LHCN-M2 (cell line): ENCODE results near the gene PLD1. TPM values are rescaled to one million over a fixed set of nuclear protein-coding genes. Genes with fewer than 3 reads are reported as not detected.
"Not testable (repeated sequence)": the region's sequence is repeated elsewhere in the genome, so short reads cannot be mapped to it uniquely, and the experiment has no call there.

Experiments used
- DNase-seq: peaks from one replicate; pipeline ENCODE4 v3.0.0-alpha.2; 2012; ENCODE audit warnings: low read depth
- total RNA-seq: library from RNA; depleted of rRNA; stranded (reverse); fragments of >200 nt; gene quantifications from 2 replicates; pipeline ENCODE4 v1.2.3, GENCODE V29; 2014

PLD1 gene
- total RNA-seq, 1 experiment from 2014 or later = 1.1 TPM

GRCh38 chr3:171703144-171703543 lies 107.1 kb downstream of the PLD1 start:
- DNase-seq = no peak

- DNase-seq = no peak
Observed at GRCh38 chr3:171700653-171701052, 109.6 kb downstream of the PLD1 start.

GRCh38 chr3:171700157-171700556 lies 110.1 kb downstream of the PLD1 start:
- no peak for DNase-seq

GRCh38 chr3:171699601-171700000 lies 110.7 kb downstream of the PLD1 start:
- DNase-seq = no peak

- no peak for DNase-seq
Observed at GRCh38 chr3:171696805-171697204, 113.5 kb downstream of the PLD1 start.

GRCh38 chr3:171695426-171695825 lies 114.9 kb downstream of the PLD1 start:
- no peak for DNase-seq

- no peak for DNase-seq
Observed at GRCh38 chr3:171694888-171695287, 115.4 kb downstream of the PLD1 start.

GRCh38 chr3:171692551-171692950 lies 117.7 kb downstream of the PLD1 start:
- DNase-seq = not testable (repeated sequence)

- no peak for DNase-seq
Observed at GRCh38 chr3:171691485-171691884, 118.8 kb downstream of the PLD1 start.

- no peak for DNase-seq
Observed at GRCh38 chr3:171690281-171690680, 120.0 kb downstream of the PLD1 start.

GRCh38 chr3:171688593-171688992 lies 121.7 kb downstream of the PLD1 start:
- DNase-seq = no peak

- no peak for DNase-seq
Observed at GRCh38 chr3:171688002-171688401, 122.3 kb downstream of the PLD1 start.

- DNase-seq = no peak
Observed at GRCh38 chr3:171687581-171687980, 122.7 kb downstream of the PLD1 start.

GRCh38 chr3:171687064-171687463 lies 123.2 kb downstream of the PLD1 start:
- DNase-seq = no peak

- DNase-seq = no peak
Observed at GRCh38 chr3:171685116-171685895, 125.0 kb downstream of the PLD1 start.

GRCh38 chr3:171684221-171684620 lies 126.1 kb downstream of the PLD1 start:
- DNase-seq = no peak

GRCh38 chr3:171682743-171683142 lies 127.5 kb downstream of the PLD1 start:
- DNase-seq = no peak

GRCh38 chr3:171680726-171681411 lies 129.4 kb downstream of the PLD1 start:
- DNase-seq = no peak

- no peak for DNase-seq
Observed at GRCh38 chr3:171678971-171679492, 131.3 kb downstream of the PLD1 start.

- DNase-seq = no peak
Observed at GRCh38 chr3:171677706-171678105, 132.6 kb downstream of the PLD1 start.

- no peak for DNase-seq
Observed at GRCh38 chr3:171676601-171677175, 133.6 kb downstream of the PLD1 start.

GRCh38 chr3:171673951-171674350 lies 136.3 kb downstream of the PLD1 start:
- DNase-seq = no peak

GRCh38 chr3:171672538-171672937 lies 137.7 kb downstream of the PLD1 start:
- DNase-seq = no peak
